Esophagus squamous epithelium (tissue), 5 donors: ENCODE data around the gene RANBP3. TPM values are rescaled to one million over a fixed set of nuclear protein-coding genes. Genes with fewer than 3 reads are reported as not detected.

Experiments used
- DNase-seq: peaks from one replicate; lab custom pipeline; 2025; lab: John Stamatoyannopoulos, UW
- H3K27ac ChIP-seq, 4 donors: fragments of 200-600 bp; sonication (generic); one replicate each; pipeline ENCODE4 v1.5.1; 2016 to 2019; ENCODE audit warnings: mild to moderate bottlenecking in 1 of 4
- H3K27me3 ChIP-seq, 4 donors: fragments of 200-600 bp; sonication (generic); 1 replicate in 3 of 4; 2 replicates in 1 of 4; pipeline versions ENCODE4 v1.5.1 to v1.6.0; 2017 to 2021; ENCODE audit warnings: antibody characterized with exemption in 1 of 4
- H3K36me3 ChIP-seq, 3 donors: fragments of 200-600 bp; sonication (generic); one replicate each; pipeline ENCODE4 v1.5.1; 2016 to 2019
- H3K4me1 ChIP-seq, 3 donors: fragments of 200-600 bp; sonication (generic); one replicate each; pipeline ENCODE4 v1.5.1; 2017 to 2019
- H3K4me3 ChIP-seq, 4 donors: fragments of 200-600 bp; sonication (generic); 1 replicate in 3 of 4; 2 replicates in 1 of 4; pipeline ENCODE4 v1.5.1; 2016 to 2019; ENCODE audit warnings: mild to moderate bottlenecking in 2 of 4, moderate library complexity in 1 of 4
- H3K9me3 ChIP-seq, 3 donors: fragments of 200-600 bp; sonication (generic); one replicate each; pipeline ENCODE4 v1.5.1; 2016 to 2019
- POLR2A ChIP-seq, 4 donors: fragments of 450-650 bp; IDR thresholded peaks; one replicate each; pipeline ENCODE4 v1.6.1; 2017; ENCODE audit warnings: antibody characterized with exemption in 4 of 4, mild to moderate bottlenecking in 4 of 4, moderate library complexity in 3 of 4
- WGBS, 2 donors: methylation state at CpG; one replicate each; pipeline ENCODE4 v1.1.5; 2018; 5-methylcytosine and 5-hydroxymethylcytosine counted together
- intact Hi-C: fragments of 100-400 bp; cut with DNase I; formaldehyde crosslinking; loops from one replicate; pipeline ENCODE4 v1.15.0; 2022
- total RNA-seq, 4 donors: library from RNA; depleted of rRNA; stranded (reverse); fragments of >200 nt; gene quantifications; one replicate each; pipeline ENCODE4 v1.1.0, GENCODE V29; 2016
- TF ChIP-seq, protein P1 (sequence below), 6 experiments: fragments of 450-650 bp in 4 of 6; fragments of 200-600 bp in 2 of 6; sonication (generic) in 2 of 6; IDR thresholded peaks; one replicate each; pipeline ENCODE4 v1.5.1; 2016 to 2019; ENCODE audit warnings: antibody characterized with exemption in 6 of 6, mild to moderate bottlenecking in 4 of 6, moderate library complexity in 4 of 6
- donor health status: DM: yes; HTN: yes; CAD: no.

RANBP3 gene
- total RNA-seq, 4 donors from 2014 or later = 38.0 to 77.8 (median 39.6) TPM

DNA sequence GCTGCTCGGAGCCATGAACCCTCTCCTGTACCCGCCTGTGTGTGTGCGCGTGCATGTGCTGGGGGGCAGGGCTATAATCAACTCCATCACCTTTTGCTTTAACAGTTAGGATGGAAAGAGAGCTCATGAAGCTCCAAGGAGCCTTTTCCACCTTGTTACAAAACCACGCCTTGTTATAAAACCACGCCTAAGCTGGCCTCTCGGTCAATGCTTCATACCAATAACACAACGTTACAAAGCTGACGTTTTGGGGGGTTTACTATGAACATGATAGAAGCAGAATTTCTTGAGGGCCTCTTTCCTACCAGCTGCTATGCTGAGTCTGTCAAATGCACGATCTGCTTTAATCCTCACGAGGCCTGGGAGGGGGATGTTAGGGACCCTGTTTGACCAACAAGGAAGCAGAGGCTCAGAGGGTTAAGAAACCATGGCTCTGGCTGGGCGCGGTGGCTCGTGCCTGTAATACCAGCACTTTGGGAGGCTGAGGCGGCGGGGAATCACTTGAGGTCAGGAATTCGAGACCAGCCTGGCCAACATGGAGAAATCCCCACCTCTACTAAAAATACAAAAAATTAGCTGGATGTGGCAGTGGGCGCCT lies 52.0 kb downstream of the RANBP3 start:
- no peak for DNase-seq
- Histone ChIP-seq H3K36me3 (peaks cover 27 to 100% (median 57%) of the 10 kb centered on the region in 3 donors), H3K27me3 (no peaks in the 10 kb centered on the region), H3K4me1 (peaks cover 0 to 28% (median 5%) of the 10 kb centered on the region in 3 donors), H3K4me3 (no peak overlapping the region), H3K9me3 (no peaks in the 10 kb centered on the region), H3K27ac (peak overlapping the region; percentile 40 to 82 (median 67))
- no peak for TF ChIP-seq POLR2A (IDR thresholded peaks at IDR 0.05)
- TF ChIP-seq, protein P1, sequence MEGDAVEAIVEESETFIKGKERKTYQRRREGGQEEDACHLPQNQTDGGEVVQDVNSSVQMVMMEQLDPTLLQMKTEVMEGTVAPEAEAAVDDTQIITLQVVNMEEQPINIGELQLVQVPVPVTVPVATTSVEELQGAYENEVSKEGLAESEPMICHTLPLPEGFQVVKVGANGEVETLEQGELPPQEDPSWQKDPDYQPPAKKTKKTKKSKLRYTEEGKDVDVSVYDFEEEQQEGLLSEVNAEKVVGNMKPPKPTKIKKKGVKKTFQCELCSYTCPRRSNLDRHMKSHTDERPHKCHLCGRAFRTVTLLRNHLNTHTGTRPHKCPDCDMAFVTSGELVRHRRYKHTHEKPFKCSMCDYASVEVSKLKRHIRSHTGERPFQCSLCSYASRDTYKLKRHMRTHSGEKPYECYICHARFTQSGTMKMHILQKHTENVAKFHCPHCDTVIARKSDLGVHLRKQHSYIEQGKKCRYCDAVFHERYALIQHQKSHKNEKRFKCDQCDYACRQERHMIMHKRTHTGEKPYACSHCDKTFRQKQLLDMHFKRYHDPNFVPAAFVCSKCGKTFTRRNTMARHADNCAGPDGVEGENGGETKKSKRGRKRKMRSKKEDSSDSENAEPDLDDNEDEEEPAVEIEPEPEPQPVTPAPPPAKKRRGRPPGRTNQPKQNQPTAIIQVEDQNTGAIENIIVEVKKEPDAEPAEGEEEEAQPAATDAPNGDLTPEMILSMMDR (IDR thresholded peaks at IDR 0.05) = no peak
- 81 to 85% methylated on average over 13 to 18 of the region's 18 CpGs for WGBS, 2 donors
- intact Hi-C loops = no loop called here

- intact Hi-C loops = no loop called here
- WGBS, 2 donors = 80% methylated on average over 1 of the region's 16 CpGs; no CpG with 5 or more reads in 1 of the 2 donors
- H3K36me3 ChIP-seq = peaks cover 43 to 100% (median 59%) of the 10 kb centered on the region in 3 donors
These were observed 54.6 kb downstream of the RANBP3 start for GRCh38 chr19:5923356-5923755.

DNA sequence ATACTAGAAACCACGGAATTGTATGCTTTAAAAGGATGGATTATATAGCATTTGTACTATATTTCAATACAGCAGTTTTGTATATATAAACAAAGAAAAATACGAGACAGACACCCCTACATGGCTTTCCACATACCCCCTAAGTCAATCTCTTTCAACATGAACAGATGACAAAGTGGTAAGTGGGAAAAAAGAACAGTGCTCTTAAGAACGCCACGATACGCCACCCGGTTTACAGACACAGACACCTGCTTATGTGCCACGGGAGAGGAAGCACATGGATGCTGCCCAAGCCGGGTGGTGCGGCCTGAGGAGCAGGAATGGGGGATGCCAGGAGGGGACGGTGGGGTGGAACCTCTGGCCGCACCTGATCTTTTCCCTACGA lies 55.8 kb downstream of the RANBP3 start:
- no peak overlapping the region for H3K27ac ChIP-seq
- H3K4me3 ChIP-seq = no peak overlapping the region
- TF ChIP-seq, protein P1 (IDR thresholded peaks at IDR 0.05) = no peak
- TF ChIP-seq POLR2A (IDR thresholded peaks at IDR 0.05) = no peak
- H3K9me3 ChIP-seq = no peaks in the 10 kb centered on the region
- no peaks in the 10 kb centered on the region for H3K27me3 ChIP-seq
- 86 to 92% methylated on average over 12 of the region's 12 CpGs for WGBS, 2 donors
- DNase-seq = no peak
- H3K36me3 ChIP-seq = peaks cover 53 to 100% (median 70%) of the 10 kb centered on the region in 3 donors
- intact Hi-C loops = no loop called here
- peaks cover 0 to 17% (median 5%) of the 10 kb centered on the region in 3 donors for H3K4me1 ChIP-seq

More at GRCh38 chr19:5923356-5923755, 54.6 kb downstream of the RANBP3 start:
- H3K4me1 ChIP-seq = peaks cover 0 to 28% (median 5%) of the 10 kb centered on the region in 3 donors
- no peak overlapping the region for H3K4me3 ChIP-seq
- no peaks in the 10 kb centered on the region for H3K9me3 ChIP-seq
- no peak overlapping the region for H3K27ac ChIP-seq
- TF ChIP-seq, protein P1 (IDR thresholded peaks at IDR 0.05) = no peak
- no peak for TF ChIP-seq POLR2A (IDR thresholded peaks at IDR 0.05)
- H3K27me3 ChIP-seq = no peaks in the 10 kb centered on the region
- DNase-seq = no peak

GRCh38 chr19:5921516-5922160 lies 56.3 kb downstream of the RANBP3 start:
- WGBS, 2 donors = 87 to 90% methylated on average over 14 to 20 of the region's 21 CpGs
- Histone ChIP-seq H3K9me3 (no peaks in the 10 kb centered on the region), H3K27me3 (no peaks in the 10 kb centered on the region), H3K4me1 (peaks cover 0 to 12% (median 5%) of the 10 kb centered on the region in 3 donors), H3K36me3 (peaks cover 50 to 100% (median 75%) of the 10 kb centered on the region in 3 donors), H3K27ac (no peak overlapping the region), H3K4me3 (no peak overlapping the region)
- intact Hi-C loops = no loop called here
- TF ChIP-seq, protein P1 (IDR thresholded peaks at IDR 0.05) = no peak
- TF ChIP-seq POLR2A (IDR thresholded peaks at IDR 0.05) = no peak
- DNase-seq = no peak

GRCh38 chr19:5918463-5919079 lies 59.4 kb downstream of the RANBP3 start:
- peaks cover 31 to 89% (median 53%) of the 10 kb centered on the region in 3 donors for H3K36me3 ChIP-seq
- H3K27ac ChIP-seq = no peak overlapping the region
- WGBS, 2 donors = 89% methylated on average over 7 to 9 of the region's 20 CpGs
- TF ChIP-seq, protein P1 (IDR thresholded peaks at IDR 0.05) = no peak
- TF ChIP-seq POLR2A (IDR thresholded peaks at IDR 0.05) = no peak
- H3K27me3 ChIP-seq = no peaks in the 10 kb centered on the region
- intact Hi-C loops = no loop called here
- no peak overlapping the region for H3K4me3 ChIP-seq
- peaks cover 6 to 21% (median 8%) of the 10 kb centered on the region in 3 donors for H3K4me1 ChIP-seq
- no peaks in the 10 kb centered on the region for H3K9me3 ChIP-seq
- DNase-seq = no peak
